ENCODE measurements around the gene ARHGAP15. TPM values are rescaled to one million over a fixed set of nuclear protein-coding genes. Genes with fewer than 3 reads are reported as not detected.

The ARHGAP15 gene
- total and polyA plus RNA-seq, 4 donors: 3.8 to 17.9 (median 13.2) TPM

DNA sequence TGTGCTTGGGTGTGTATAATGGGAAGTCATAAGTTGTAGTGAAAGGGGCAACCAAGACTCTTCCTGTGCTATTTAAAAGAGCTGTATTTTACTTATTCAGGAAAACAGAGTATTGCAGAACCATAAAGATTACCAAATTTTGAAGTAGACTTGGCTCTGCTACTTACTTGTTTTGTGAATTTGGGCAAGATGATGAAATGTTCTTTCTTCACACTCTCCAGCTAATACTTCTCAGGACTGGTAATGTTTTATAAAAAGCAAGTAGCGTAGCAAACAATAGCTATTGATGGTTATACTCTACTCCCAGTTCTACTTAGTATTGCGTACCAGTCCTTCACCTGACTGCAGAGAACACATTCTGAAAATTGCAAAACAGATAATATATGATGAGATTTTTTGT is 374.1 kb downstream of the ARHGAP15 start:
- 95% methylated on average over 2 of the region's 2 CpGs for WGBS
- no peak overlapping the region for H3K27ac ChIP-seq (ENCODE audit: low read depth in 1 of 2, low read length in 2 of 2)
- DNase-seq (ENCODE audit: low spot score): no peak
- no peaks in the 10 kb centered on the region for H3K4me1 ChIP-seq (ENCODE audit: control insufficient read depth in 4 of 4, insufficient read depth in 4 of 4, low read length in 3 of 4)
- TF ChIP-seq CTCF (IDR thresholded peaks at IDR 0.05; ENCODE audit: low read depth, low read length, missing input control) (no peak), GABPA (IDR thresholded peaks at IDR 0.05 in 1 of 2, conservative IDR thresholded peaks at IDR 0.05 in 1 of 2) (no peak), YY1 (IDR thresholded peaks at IDR 0.05) (no peak), REST (IDR thresholded peaks at IDR 0.05) (no peak), NR2F2 (IDR thresholded peaks at IDR 0.05) (no peak)
- TF ChIP-seq, protein P1, sequence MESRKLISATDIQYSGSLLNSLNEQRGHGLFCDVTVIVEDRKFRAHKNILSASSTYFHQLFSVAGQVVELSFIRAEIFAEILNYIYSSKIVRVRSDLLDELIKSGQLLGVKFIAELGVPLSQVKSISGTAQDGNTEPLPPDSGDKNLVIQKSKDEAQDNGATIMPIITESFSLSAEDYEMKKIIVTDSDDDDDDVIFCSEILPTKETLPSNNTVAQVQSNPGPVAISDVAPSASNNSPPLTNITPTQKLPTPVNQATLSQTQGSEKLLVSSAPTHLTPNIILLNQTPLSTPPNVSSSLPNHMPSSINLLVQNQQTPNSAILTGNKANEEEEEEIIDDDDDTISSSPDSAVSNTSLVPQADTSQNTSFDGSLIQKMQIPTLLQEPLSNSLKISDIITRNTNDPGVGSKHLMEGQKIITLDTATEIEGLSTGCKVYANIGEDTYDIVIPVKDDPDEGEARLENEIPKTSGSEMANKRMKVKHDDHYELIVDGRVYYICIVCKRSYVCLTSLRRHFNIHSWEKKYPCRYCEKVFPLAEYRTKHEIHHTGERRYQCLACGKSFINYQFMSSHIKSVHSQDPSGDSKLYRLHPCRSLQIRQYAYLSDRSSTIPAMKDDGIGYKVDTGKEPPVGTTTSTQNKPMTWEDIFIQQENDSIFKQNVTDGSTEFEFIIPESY (IDR thresholded peaks at IDR 0.05): no peak
- H3K9me3 ChIP-seq (ENCODE audit: control insufficient read depth in 4 of 4, low read length in 3 of 4): no peaks in the 10 kb centered on the region
- no peak overlapping the region for H3K4me3 ChIP-seq (ENCODE audit: low read depth in 1 of 3, low read length in 3 of 3)
- no peak overlapping the region for H3K9ac ChIP-seq (ENCODE audit: low read depth in 1 of 2, low read length in 2 of 2)
- no peaks in the 10 kb centered on the region for H3K27me3 ChIP-seq (ENCODE audit: control insufficient read depth in 4 of 4, insufficient read depth in 4 of 4, low read length in 3 of 4)
- no peaks in the 10 kb centered on the region for H3K36me3 ChIP-seq (ENCODE audit: control insufficient read depth in 4 of 4, insufficient read depth in 3 of 4, low read depth in 1 of 4, low read length in 3 of 4)

DNA sequence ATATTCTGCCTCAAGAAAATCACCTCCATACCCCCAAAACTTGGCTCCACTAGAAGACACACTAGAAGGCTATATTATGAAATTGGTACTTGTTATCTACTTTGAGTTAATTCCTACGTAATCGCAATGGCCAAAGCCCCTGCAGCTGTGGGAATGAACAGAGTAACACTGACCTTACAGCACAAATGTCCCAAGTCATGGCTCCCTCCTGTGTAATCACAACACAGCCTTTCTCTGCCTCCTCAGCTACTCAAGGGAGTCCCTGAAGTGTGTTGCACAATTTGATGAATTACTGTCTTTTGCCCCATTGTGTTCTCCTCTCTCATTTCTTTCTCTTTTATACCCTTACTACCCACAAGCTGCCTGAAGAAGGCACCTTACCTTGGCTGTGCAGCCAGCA is 375.2 kb downstream of the ARHGAP15 start:
- no peak overlapping the region for H3K27ac ChIP-seq (ENCODE audit: low read depth in 1 of 2, low read length in 2 of 2)
- H3K36me3 ChIP-seq (ENCODE audit: control insufficient read depth in 4 of 4, insufficient read depth in 3 of 4, low read depth in 1 of 4, low read length in 3 of 4): no peaks in the 10 kb centered on the region
- no peaks in the 10 kb centered on the region for H3K4me1 ChIP-seq (ENCODE audit: control insufficient read depth in 4 of 4, insufficient read depth in 4 of 4, low read length in 3 of 4)
- TF ChIP-seq, protein P1 (IDR thresholded peaks at IDR 0.05): no peak
- no peak for TF ChIP-seq EGR1 (IDR thresholded peaks at IDR 0.05; ENCODE audit: low read depth in 2 of 2)
- TF ChIP-seq CTCF (IDR thresholded peaks at IDR 0.05; ENCODE audit: low read depth, low read length, missing input control): no peak
- no peak for TF ChIP-seq FOXA2 (IDR thresholded peaks at IDR 0.05)
- no peak for TF ChIP-seq YY1 (IDR thresholded peaks at IDR 0.05)
- no peak for TF ChIP-seq HNF4A (conservative IDR thresholded peaks at IDR 0.05)
- TF ChIP-seq, protein P2, sequence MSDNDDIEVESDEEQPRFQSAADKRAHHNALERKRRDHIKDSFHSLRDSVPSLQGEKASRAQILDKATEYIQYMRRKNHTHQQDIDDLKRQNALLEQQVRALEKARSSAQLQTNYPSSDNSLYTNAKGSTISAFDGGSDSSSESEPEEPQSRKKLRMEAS (IDR thresholded peaks at IDR 0.05): no peak
- no peak for TF ChIP-seq REST (IDR thresholded peaks at IDR 0.05)
- TF ChIP-seq RAD21 (IDR thresholded peaks at IDR 0.05): no peak
- TF ChIP-seq RXRA (IDR thresholded peaks at IDR 0.05): no peak
- no peaks in the 10 kb centered on the region for H3K9me3 ChIP-seq (ENCODE audit: control insufficient read depth in 4 of 4, low read length in 3 of 4)
- 88% methylated on average over 2 of the region's 2 CpGs for WGBS
- no peak overlapping the region for H3K4me3 ChIP-seq (ENCODE audit: low read depth in 1 of 3, low read length in 3 of 3)
- H3K9ac ChIP-seq (ENCODE audit: low read depth in 1 of 2, low read length in 2 of 2): no peak overlapping the region
- DNase-seq (ENCODE audit: low spot score): no peak
- H3K27me3 ChIP-seq (ENCODE audit: control insufficient read depth in 4 of 4, insufficient read depth in 4 of 4, low read length in 3 of 4): no peaks in the 10 kb centered on the region

All from liver (tissue), 9 donors.